Measurements from ENCODE around the gene IL31RA. TPM values are rescaled to one million over a fixed set of nuclear protein-coding genes. Genes with fewer than 3 reads are reported as not detected.

The IL31RA gene
- total and polyA plus RNA-seq, 2 of the 13 experiments (the other 11 are each of a cell fraction or from before 2014, with no cell fraction given) = not detected

- ChIA-PET POLR2A (no interaction called here), CTCF (ENCODE audit: low intra/inter-chr PET ratio, low total read pairs) (no interaction called here)
- FAIRE-seq (no peak), ATAC-seq (no peak), DNase-seq (ENCODE audit: low spot score) (no peak)
- no peak overlapping the region for H3K4me3 ChIP-seq (replicated peaks in 1 of 3; ENCODE audit: insufficient read depth in 1 of 3, low read depth in 2 of 3, low read length in 3 of 3)
- BruUV-seq (replicated peaks) = no TSS peak
- in situ Hi-C loops (cut with HindIII; ENCODE audit: extremely low pct_ligation_motif_present, low pct_unique_long_range_greater_than_20kb) = loop anchor here (25.0 kb wide), 1 partner anchor 911 kb away; no protein-coding TSS in a partner anchor
- no peaks in the 10 kb centered on the region for H3K79me2 ChIP-seq (ENCODE audit: insufficient read depth, low read length)
- no peak overlapping the region for H3K27ac ChIP-seq (ENCODE audit: extremely low read length, insufficient read depth, low read length)
- no peaks in the 10 kb centered on the region for H3K9me3 ChIP-seq (ENCODE audit: low read length)
- TF ChIP-seq ZNF598 (CRISPR knock-in tag; IDR thresholded peaks at IDR 0.05; ENCODE audit: borderline replicate concordance) (no peak), POLR2G (IDR thresholded peaks at IDR 0.05; ENCODE audit: low read depth, low read length) (no peak), HMG20B (CRISPR knock-in tag; conservative IDR thresholded peaks at IDR 0.05) (no peak), RFX3 (CRISPR knock-in tag; IDR thresholded peaks at IDR 0.05) (no peak), THAP9 (CRISPR knock-in tag; IDR thresholded peaks at IDR 0.05; ENCODE audit: borderline replicate concordance) (no peak), ZNF777 (CRISPR knock-in tag; IDR thresholded peaks at IDR 0.05) (no peak), ZNF207 (IDR thresholded peaks at IDR 0.05; ENCODE audit: borderline replicate concordance) (no peak), ZSCAN30 (CRISPR knock-in tag; IDR thresholded peaks at IDR 0.05) (no peak), CAMTA2 (CRISPR knock-in tag; IDR thresholded peaks at IDR 0.05; ENCODE audit: borderline replicate concordance) (no peak)
- no peak overlapping the region for H3K9ac ChIP-seq (ENCODE audit: insufficient read depth, low read depth, low read length)
- H3K4me1 ChIP-seq (ENCODE audit: insufficient read depth, low read length) = peaks cover 55% of the 10 kb centered on the region
- 100% methylated on average over 3 of the region's 5 CpGs for WGBS (ENCODE audit: low lambda C conversion rate)
- intact Hi-C loops (cut with micrococcal nuclease; ENCODE audit: unreplicated experiment) = no loop called here
- H3K4me2 ChIP-seq (ENCODE audit: low read depth, low read length) = no peak overlapping the region
- H4K20me1 ChIP-seq (ENCODE audit: insufficient read depth, low read length) = no peaks in the 10 kb centered on the region
- H3K36me3 ChIP-seq (replicated peaks in 1 of 2; ENCODE audit: control insufficient read depth in 1 of 2, insufficient read depth in 2 of 2, low read length in 2 of 2) = no peaks in the 10 kb centered on the region
- no peak overlapping the region for H2AFZ ChIP-seq (ENCODE audit: low read length)
- no peaks in the 10 kb centered on the region for H3K27me3 ChIP-seq (ENCODE audit: control insufficient read depth in 1 of 2, insufficient read depth in 2 of 2, low read length in 2 of 2)
Observed at GRCh38 chr5:55926476-55926875, 75.3 kb downstream of the IL31RA start.

Measured in HepG2 (cell line).